GM12873 (cell line): ENCODE results near the gene PRDM11.
A peak's percentile ranks its signal among the peaks of the same experiment; 100 is the strongest.

Source experiments
- TF ChIP-seq, protein P1 (sequence below): IDR thresholded peaks from 2 replicates; pipeline ENCODE4 v1.5.1; 2012; ENCODE audit warnings: low read depth, mild to moderate bottlenecking, moderate library complexity, low read length, control low read depth; ENCODE audit not compliant: insufficient read depth; ENCODE audit errors: missing control alignments

Gene PRDM11

GRCh38 chr11:45109400-45109799 is 37.0 kb upstream of the PRDM11 start:
- TF ChIP-seq, protein P1, sequence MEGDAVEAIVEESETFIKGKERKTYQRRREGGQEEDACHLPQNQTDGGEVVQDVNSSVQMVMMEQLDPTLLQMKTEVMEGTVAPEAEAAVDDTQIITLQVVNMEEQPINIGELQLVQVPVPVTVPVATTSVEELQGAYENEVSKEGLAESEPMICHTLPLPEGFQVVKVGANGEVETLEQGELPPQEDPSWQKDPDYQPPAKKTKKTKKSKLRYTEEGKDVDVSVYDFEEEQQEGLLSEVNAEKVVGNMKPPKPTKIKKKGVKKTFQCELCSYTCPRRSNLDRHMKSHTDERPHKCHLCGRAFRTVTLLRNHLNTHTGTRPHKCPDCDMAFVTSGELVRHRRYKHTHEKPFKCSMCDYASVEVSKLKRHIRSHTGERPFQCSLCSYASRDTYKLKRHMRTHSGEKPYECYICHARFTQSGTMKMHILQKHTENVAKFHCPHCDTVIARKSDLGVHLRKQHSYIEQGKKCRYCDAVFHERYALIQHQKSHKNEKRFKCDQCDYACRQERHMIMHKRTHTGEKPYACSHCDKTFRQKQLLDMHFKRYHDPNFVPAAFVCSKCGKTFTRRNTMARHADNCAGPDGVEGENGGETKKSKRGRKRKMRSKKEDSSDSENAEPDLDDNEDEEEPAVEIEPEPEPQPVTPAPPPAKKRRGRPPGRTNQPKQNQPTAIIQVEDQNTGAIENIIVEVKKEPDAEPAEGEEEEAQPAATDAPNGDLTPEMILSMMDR = no peak

DNA sequence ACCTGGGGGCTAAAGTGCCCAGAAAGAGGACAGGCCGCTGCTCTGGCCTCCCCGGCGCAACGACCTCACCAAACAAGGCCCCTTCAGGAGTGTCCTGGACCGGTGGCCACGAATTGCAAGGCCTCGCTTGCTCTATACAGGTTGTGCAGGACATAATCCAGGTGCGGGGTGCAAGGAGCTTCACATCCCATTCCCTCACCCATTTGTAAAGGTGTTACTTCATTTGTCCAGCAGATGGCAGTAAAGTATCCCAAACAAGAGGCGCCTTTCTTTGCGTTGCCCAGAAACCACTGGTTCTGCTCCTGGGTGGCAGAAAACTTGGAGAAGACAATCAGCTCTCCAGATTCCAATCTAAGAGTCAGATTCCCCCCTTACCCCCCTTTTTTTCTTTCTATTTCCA is 35.9 kb upstream of the PRDM11 start:
- TF ChIP-seq, protein P1 = peak; percentile 74

DNA sequence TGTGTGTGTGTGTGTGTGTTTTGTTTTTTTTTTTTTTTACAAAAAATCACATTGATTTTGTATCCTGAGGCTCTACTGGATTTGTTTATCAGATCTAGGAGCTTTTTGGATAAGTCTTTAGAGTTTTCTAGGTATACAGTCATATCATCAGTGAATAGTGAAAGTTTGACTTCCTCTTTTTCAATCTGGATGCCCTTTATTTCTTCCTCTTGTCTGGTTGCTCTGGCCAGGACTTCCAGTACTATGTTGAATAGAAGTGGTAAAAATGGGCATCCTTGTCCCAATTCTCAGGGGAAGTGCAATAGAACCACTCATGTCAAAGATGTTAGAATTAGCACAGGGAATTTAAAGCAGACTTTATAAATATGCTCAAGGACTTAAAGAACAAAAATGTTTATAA is 32.6 kb upstream of the PRDM11 start:
- TF ChIP-seq, protein P1 = no peak

GRCh38 chr11:45133878-45134277 is 12.6 kb upstream of the PRDM11 start:
- TF ChIP-seq, protein P1 = no peak

DNA sequence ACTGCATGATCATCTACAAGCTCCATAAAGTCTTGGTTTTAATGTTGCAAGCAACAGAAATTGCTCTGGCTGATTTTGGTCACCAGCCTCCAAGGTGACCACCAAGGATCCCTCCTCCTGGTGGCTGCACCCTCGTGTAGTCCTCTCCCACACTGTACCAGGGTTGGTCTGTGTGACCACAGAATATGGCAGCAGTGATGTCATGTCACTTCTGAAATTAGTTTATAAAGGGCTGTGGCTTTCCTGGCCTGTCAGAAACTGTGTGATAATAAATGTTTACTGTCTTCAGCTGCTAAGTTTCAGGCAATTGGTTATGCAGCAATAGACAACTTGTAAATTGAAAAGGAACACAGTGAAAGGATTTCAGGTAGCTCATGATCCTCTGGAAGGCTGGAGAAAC is 5.3 kb upstream of the PRDM11 start:
- TF ChIP-seq, protein P1 = no peak

GRCh38 chr11:45141631-45142030 is 4.8 kb upstream of the PRDM11 start:
- TF ChIP-seq, protein P1 = no peak

GRCh38 chr11:45142241-45143055 is 4.0 kb upstream of the PRDM11 start:
- TF ChIP-seq, protein P1 = no peak
